IPS-20b (cell line): ENCODE data around the gene KCNG2.

Experiments used
- H3K27ac ChIP-seq: one replicate; pipeline ENCODE4 v1.5.1; 2013; ENCODE audit warnings: low read length
- H3K27me3 ChIP-seq: 2 replicates; pipeline ENCODE4 v1.6.1; 2013; ENCODE audit warnings: mild to moderate bottlenecking, low read length, inconsistent platforms; ENCODE audit not compliant: insufficient read depth
- H3K36me3 ChIP-seq: 2 replicates; pipeline ENCODE4 v1.6.1; 2013; ENCODE audit warnings: low read depth, mild to moderate bottlenecking, inconsistent platforms, low read length, moderate library complexity; ENCODE audit not compliant: insufficient read depth
- H3K4me1 ChIP-seq: 2 replicates; pipeline ENCODE4 v1.6.1; 2013; ENCODE audit warnings: mild to moderate bottlenecking, control low read depth, inconsistent platforms, low read length, moderate library complexity; ENCODE audit not compliant: insufficient read depth
- H3K4me3 ChIP-seq: 2 replicates; pipeline ENCODE4 v1.5.1; 2013; ENCODE audit warnings: mild to moderate bottlenecking, low read length, inconsistent platforms
- H3K9ac ChIP-seq: 2 replicates; pipeline ENCODE4 v1.6.1; 2013; ENCODE audit warnings: low read depth, mild to moderate bottlenecking, inconsistent platforms, low read length, moderate library complexity
- H3K9me3 ChIP-seq: 2 replicates; pipeline ENCODE4 v1.6.1; 2013; ENCODE audit warnings: mild to moderate bottlenecking, low read depth, low read length, inconsistent platforms; ENCODE audit not compliant: insufficient read depth

Gene KCNG2

GRCh38 chr18:79905389-79905911 lies 107.7 kb downstream of the KCNG2 start:
- Histone ChIP-seq H3K27ac (no peak overlapping the region), H3K4me1 (no peaks in the 10 kb centered on the region), H3K9ac (no peak overlapping the region), H3K4me3 (no peak overlapping the region), H3K36me3 (no peaks in the 10 kb centered on the region), H3K27me3 (no peaks in the 10 kb centered on the region), H3K9me3 (peaks cover 11% of the 10 kb centered on the region)

- Histone ChIP-seq H3K4me1 (no peaks in the 10 kb centered on the region), H3K9me3 (peaks cover 7% of the 10 kb centered on the region), H3K4me3 (no peak overlapping the region), H3K27me3 (no peaks in the 10 kb centered on the region), H3K27ac (no peak overlapping the region), H3K36me3 (no peaks in the 10 kb centered on the region), H3K9ac (no peak overlapping the region)
Measured at GRCh38 chr18:79905993-79906392, 108.3 kb downstream of the KCNG2 start.

- Histone ChIP-seq H3K4me3 (no peak overlapping the region), H3K36me3 (no peaks in the 10 kb centered on the region), H3K27me3 (no peaks in the 10 kb centered on the region), H3K9ac (no peak overlapping the region), H3K27ac (no peak overlapping the region), H3K4me1 (no peaks in the 10 kb centered on the region), H3K9me3 (peaks cover 4% of the 10 kb centered on the region)
Measured at GRCh38 chr18:79906706-79907105, 109.0 kb downstream of the KCNG2 start.

GRCh38 chr18:79910563-79911343 lies 113.0 kb downstream of the KCNG2 start:
- no peaks in the 10 kb centered on the region for H3K27me3 ChIP-seq
- H3K4me3 ChIP-seq = peak overlapping the region; percentile 56; the same call in 1 of the 2 replicates
- H3K27ac ChIP-seq = no peak overlapping the region
- H3K9me3 ChIP-seq = no peaks in the 10 kb centered on the region
- H3K36me3 ChIP-seq = no peaks in the 10 kb centered on the region
- H3K4me1 ChIP-seq = no peaks in the 10 kb centered on the region
- no peak overlapping the region for H3K9ac ChIP-seq

- Histone ChIP-seq H3K27me3 (no peaks in the 10 kb centered on the region), H3K27ac (no peak overlapping the region), H3K4me3 (peak overlapping the region; percentile 56; the same call in 1 of the 2 replicates), H3K4me1 (no peaks in the 10 kb centered on the region), H3K9me3 (no peaks in the 10 kb centered on the region), H3K9ac (no peak overlapping the region), H3K36me3 (no peaks in the 10 kb centered on the region)
Measured at GRCh38 chr18:79911344-79912270, 113.9 kb downstream of the KCNG2 start.

GRCh38 chr18:79912409-79912991 lies 114.8 kb downstream of the KCNG2 start:
- no peaks in the 10 kb centered on the region for H3K36me3 ChIP-seq

GRCh38 chr18:79912994-79913831 lies 115.5 kb downstream of the KCNG2 start:
- H3K36me3 ChIP-seq = no peaks in the 10 kb centered on the region
- H3K9ac ChIP-seq = no peak overlapping the region
- no peak overlapping the region for H3K4me3 ChIP-seq
- H3K9me3 ChIP-seq = no peaks in the 10 kb centered on the region
- H3K27ac ChIP-seq = no peak overlapping the region
- no peaks in the 10 kb centered on the region for H3K27me3 ChIP-seq
- H3K4me1 ChIP-seq = no peaks in the 10 kb centered on the region

More at GRCh38 chr18:79912409-79912991, 114.8 kb downstream of the KCNG2 start:
- H3K9me3 ChIP-seq = no peaks in the 10 kb centered on the region
- no peaks in the 10 kb centered on the region for H3K4me1 ChIP-seq
- no peak overlapping the region for H3K4me3 ChIP-seq
- H3K27ac ChIP-seq = no peak overlapping the region
- no peak overlapping the region for H3K9ac ChIP-seq
- no peaks in the 10 kb centered on the region for H3K27me3 ChIP-seq

GRCh38 chr18:79914614-79915160 lies 116.9 kb downstream of the KCNG2 start:
- Histone ChIP-seq H3K27me3 (no peaks in the 10 kb centered on the region), H3K4me3 (no peak overlapping the region), H3K36me3 (no peaks in the 10 kb centered on the region), H3K9me3 (no peaks in the 10 kb centered on the region), H3K9ac (no peak overlapping the region), H3K4me1 (no peaks in the 10 kb centered on the region), H3K27ac (no peak overlapping the region)

- no peak overlapping the region for H3K27ac ChIP-seq
- no peak overlapping the region for H3K9ac ChIP-seq
- H3K4me3 ChIP-seq = no peak overlapping the region
- no peaks in the 10 kb centered on the region for H3K9me3 ChIP-seq
- no peaks in the 10 kb centered on the region for H3K36me3 ChIP-seq
- H3K4me1 ChIP-seq = no peaks in the 10 kb centered on the region
- no peaks in the 10 kb centered on the region for H3K27me3 ChIP-seq
Measured at GRCh38 chr18:79915161-79916127, 117.7 kb downstream of the KCNG2 start.

GRCh38 chr18:79916128-79916494 lies 118.4 kb downstream of the KCNG2 start:
- Histone ChIP-seq H3K4me3 (no peak overlapping the region), H3K9me3 (no peaks in the 10 kb centered on the region), H3K9ac (no peak overlapping the region), H3K4me1 (no peaks in the 10 kb centered on the region), H3K27me3 (no peaks in the 10 kb centered on the region), H3K36me3 (no peaks in the 10 kb centered on the region), H3K27ac (no peak overlapping the region)
